NCI-H1105 treated with DMSO at 0.1 percent for 48 hours (cell line): ENCODE results near the gene RGS8.

ENCODE experiments used
- DNase-seq: peaks from one replicate; lab custom pipeline; 2025; lab: John Stamatoyannopoulos, UW

Gene RGS8

GRCh38 chr1:182637769-182638168 is 46.6 kb downstream of the RGS8 start:
- DNase-seq = no peak

- DNase-seq = no peak
These were observed 48.5 kb downstream of the RGS8 start for GRCh38 chr1:182635871-182636270.
